Measurements from ENCODE around the gene SLC43A2. TPM values are rescaled to one million over a fixed set of nuclear protein-coding genes. Genes with fewer than 3 reads are reported as not detected.

SLC43A2 gene
- total RNA-seq, 2 donors from 2014 or later, result 21.1 to 21.9 TPM

- Histone ChIP-seq H3K9me3 (no peaks in the 10 kb centered on the region), H3K27ac (no peak overlapping the region), H3K36me3 (no peaks in the 10 kb centered on the region), H3K4me1 (ENCODE audit: control insufficient read depth in 1 of 2, low read depth in 2 of 2) (no peaks in the 10 kb centered on the region), H3K4me3 (no peak overlapping the region), H3K27me3 (replicated peaks; ENCODE audit: insufficient read depth) (no peaks in the 10 kb centered on the region)
- ATAC-seq (ENCODE audit: insufficient number of reproducible peaks, low FRiP score, low read depth) (no peak), DNase-seq (ENCODE audit: low spot score) (no peak)
- no peak for TF ChIP-seq CTCF (IDR thresholded peaks at IDR 0.05)
Measured at GRCh38 chr17:1638171-1638590, 9.5 kb upstream of the SLC43A2 start.

GRCh38 chr17:1636732-1637285, 8.2 kb upstream of the SLC43A2 start:
- DNase-seq (ENCODE audit: low spot score) (no peak), ATAC-seq (ENCODE audit: insufficient number of reproducible peaks, low FRiP score, low read depth) (no peak)
- no peak overlapping the region for H3K27ac ChIP-seq
- H3K9me3 ChIP-seq, result no peaks in the 10 kb centered on the region
- no peak overlapping the region for H3K4me3 ChIP-seq
- H3K4me1 ChIP-seq (ENCODE audit: control insufficient read depth in 1 of 2, low read depth in 2 of 2), result no peaks in the 10 kb centered on the region
- TF ChIP-seq CTCF (IDR thresholded peaks at IDR 0.05), result no peak
- no peaks in the 10 kb centered on the region for H3K27me3 ChIP-seq (replicated peaks; ENCODE audit: insufficient read depth)
- no peaks in the 10 kb centered on the region for H3K36me3 ChIP-seq

- no peaks in the 10 kb centered on the region for H3K36me3 ChIP-seq
Measured at GRCh38 chr17:1635675-1636465, 7.2 kb upstream of the SLC43A2 start.

GRCh38 chr17:1634841-1635650, 6.4 kb upstream of the SLC43A2 start:
- DNase-seq (ENCODE audit: low spot score), result no peak
- no peak for TF ChIP-seq CTCF (IDR thresholded peaks at IDR 0.05)
- ATAC-seq (ENCODE audit: insufficient number of reproducible peaks, low FRiP score, low read depth), result no peak
- Histone ChIP-seq H3K27ac (no peak overlapping the region), H3K4me3 (no peak overlapping the region), H3K9me3 (no peaks in the 10 kb centered on the region), H3K27me3 (replicated peaks; ENCODE audit: insufficient read depth) (no peaks in the 10 kb centered on the region), H3K4me1 (ENCODE audit: control insufficient read depth in 1 of 2, low read depth in 2 of 2) (peaks cover 0 to under 1% of the 10 kb centered on the region in 2 donors), H3K36me3 (no peaks in the 10 kb centered on the region)

More at GRCh38 chr17:1635675-1636465, 7.2 kb upstream of the SLC43A2 start:
- Histone ChIP-seq H3K27me3 (replicated peaks; ENCODE audit: insufficient read depth) (no peaks in the 10 kb centered on the region), H3K4me3 (no peak overlapping the region), H3K27ac (no peak overlapping the region), H3K4me1 (ENCODE audit: control insufficient read depth in 1 of 2, low read depth in 2 of 2) (no peaks in the 10 kb centered on the region), H3K9me3 (no peaks in the 10 kb centered on the region)
- DNase-seq (ENCODE audit: low spot score) (no peak), ATAC-seq (ENCODE audit: insufficient number of reproducible peaks, low FRiP score, low read depth) (no peak)
- TF ChIP-seq CTCF (IDR thresholded peaks at IDR 0.05), result no peak

GRCh38 chr17:1630662-1631061, 2.0 kb upstream of the SLC43A2 start:
- Histone ChIP-seq H3K4me1 (ENCODE audit: control insufficient read depth in 1 of 2, low read depth in 2 of 2) (peaks cover 13 to 21% of the 10 kb centered on the region in 2 donors), H3K4me3 (no peak overlapping the region), H3K9me3 (no peaks in the 10 kb centered on the region), H3K36me3 (no peaks in the 10 kb centered on the region), H3K27me3 (replicated peaks; ENCODE audit: insufficient read depth) (no peaks in the 10 kb centered on the region), H3K27ac (no peak overlapping the region)
- TF ChIP-seq CTCF (IDR thresholded peaks at IDR 0.05), result no peak
- no peak for DNase-seq (ENCODE audit: low spot score)
- no peak for ATAC-seq (ENCODE audit: insufficient number of reproducible peaks, low FRiP score, low read depth)
